A549 (cell line): ENCODE measurements around the gene NEDD4L.

ENCODE experiments used
- CTCF ChIP-seq: fragments of >200 bp; sonication (Bioruptor Twin); formaldehyde crosslinking; IDR thresholded peaks from 3 replicates; pipeline ENCODE4 v1.5.1; 2016
- RAD21 ChIP-seq, 2 experiments: fragments of >200 bp in 1 of 2; sonication (Bioruptor Twin) in 1 of 2; formaldehyde crosslinking in 1 of 2; IDR thresholded peaks in 1 of 2; conservative IDR thresholded peaks in 1 of 2; 2 replicates in 1 of 2; 3 replicates in 1 of 2; pipeline ENCODE4 v1.6.1; 2012 to 2018; ENCODE audit warnings: inconsistent platforms in 1 of 2
- RCOR1 ChIP-seq: fragments of 150-350 bp; IDR thresholded peaks from 2 replicates; pipeline ENCODE4 v1.6.1; 2014; ENCODE audit warnings: antibody characterized with exemption, low read length, low read depth
- TF ChIP-seq, protein P1 (sequence below): fragments of 200-600 bp; sonication (generic); IDR thresholded peaks from 2 replicates; pipeline ENCODE4 v1.6.1; 2016; ENCODE audit warnings: antibody characterized with exemption, mild to moderate bottlenecking, moderate library complexity

DNA sequence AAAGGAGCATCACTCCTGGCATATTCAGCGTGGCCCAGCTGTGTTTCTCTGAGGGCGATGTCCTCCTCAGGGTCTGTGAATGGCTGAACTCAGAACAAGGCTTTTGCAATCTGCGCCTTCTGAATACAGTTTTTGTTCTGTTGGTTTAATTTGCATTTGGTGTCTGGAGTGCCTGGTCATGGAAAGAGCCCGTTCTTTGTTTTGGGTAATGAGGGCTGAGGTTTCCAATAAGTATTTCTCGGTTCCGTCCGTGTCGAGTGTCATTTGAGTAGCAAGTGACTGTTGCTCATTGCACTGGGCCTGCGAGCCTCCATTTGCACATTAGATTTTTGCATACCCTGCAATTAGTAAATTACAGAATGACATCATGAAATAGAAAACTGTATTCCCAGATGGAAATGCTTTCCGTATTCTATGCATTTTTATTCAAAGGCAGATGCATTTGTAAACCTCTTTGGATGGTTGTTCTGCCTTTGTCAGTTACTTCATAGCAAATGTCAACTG lies 57.3 kb downstream of the NEDD4L start:
- no peak for TF ChIP-seq CTCF
- TF ChIP-seq, protein P1, sequence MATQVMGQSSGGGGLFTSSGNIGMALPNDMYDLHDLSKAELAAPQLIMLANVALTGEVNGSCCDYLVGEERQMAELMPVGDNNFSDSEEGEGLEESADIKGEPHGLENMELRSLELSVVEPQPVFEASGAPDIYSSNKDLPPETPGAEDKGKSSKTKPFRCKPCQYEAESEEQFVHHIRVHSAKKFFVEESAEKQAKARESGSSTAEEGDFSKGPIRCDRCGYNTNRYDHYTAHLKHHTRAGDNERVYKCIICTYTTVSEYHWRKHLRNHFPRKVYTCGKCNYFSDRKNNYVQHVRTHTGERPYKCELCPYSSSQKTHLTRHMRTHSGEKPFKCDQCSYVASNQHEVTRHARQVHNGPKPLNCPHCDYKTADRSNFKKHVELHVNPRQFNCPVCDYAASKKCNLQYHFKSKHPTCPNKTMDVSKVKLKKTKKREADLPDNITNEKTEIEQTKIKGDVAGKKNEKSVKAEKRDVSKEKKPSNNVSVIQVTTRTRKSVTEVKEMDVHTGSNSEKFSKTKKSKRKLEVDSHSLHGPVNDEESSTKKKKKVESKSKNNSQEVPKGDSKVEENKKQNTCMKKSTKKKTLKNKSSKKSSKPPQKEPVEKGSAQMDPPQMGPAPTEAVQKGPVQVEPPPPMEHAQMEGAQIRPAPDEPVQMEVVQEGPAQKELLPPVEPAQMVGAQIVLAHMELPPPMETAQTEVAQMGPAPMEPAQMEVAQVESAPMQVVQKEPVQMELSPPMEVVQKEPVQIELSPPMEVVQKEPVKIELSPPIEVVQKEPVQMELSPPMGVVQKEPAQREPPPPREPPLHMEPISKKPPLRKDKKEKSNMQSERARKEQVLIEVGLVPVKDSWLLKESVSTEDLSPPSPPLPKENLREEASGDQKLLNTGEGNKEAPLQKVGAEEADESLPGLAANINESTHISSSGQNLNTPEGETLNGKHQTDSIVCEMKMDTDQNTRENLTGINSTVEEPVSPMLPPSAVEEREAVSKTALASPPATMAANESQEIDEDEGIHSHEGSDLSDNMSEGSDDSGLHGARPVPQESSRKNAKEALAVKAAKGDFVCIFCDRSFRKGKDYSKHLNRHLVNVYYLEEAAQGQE, result no peak
- TF ChIP-seq RCOR1, result no peak
- no peak for TF ChIP-seq RAD21 (conservative IDR thresholded peaks at IDR 0.05 in 1 of 2, IDR thresholded peaks at IDR 0.05 in 1 of 2)
